K562 (cell line): ENCODE data around the gene RAB6B. TPM values are rescaled to one million over a fixed set of nuclear protein-coding genes. Genes with fewer than 3 reads are reported as not detected.

ENCODE experiments used
- AFF1 ChIP-seq, 2 experiments: fragments of 450-650 bp; IDR thresholded peaks; 2 replicates each; pipeline ENCODE4 v1.6.1; 2018; ENCODE audit warnings: mild to moderate bottlenecking in 2 of 2, low read depth in 1 of 2; ENCODE audit not compliant: partially characterized antibody in 2 of 2
- ATF7 ChIP-seq: fragments of 450-650 bp; IDR thresholded peaks from 2 replicates; pipeline ENCODE4 v1.7.1; 2014; ENCODE audit warnings: mild to moderate bottlenecking, moderate library complexity
- BRD9 ChIP-seq: fragments of 450-650 bp; IDR thresholded peaks from 2 replicates; pipeline ENCODE4 v1.6.1; 2018; ENCODE audit warnings: low read depth; ENCODE audit not compliant: partially characterized antibody
- CCNT2 ChIP-seq: IDR thresholded peaks from 2 replicates; pipeline ENCODE4 v1.6.1; 2011; ENCODE audit warnings: borderline replicate concordance, low read depth, mild to moderate bottlenecking, moderate library complexity, mixed read lengths, low read length; ENCODE audit not compliant: insufficient read length; ENCODE audit errors: extremely low read depth
- CTCFL ChIP-seq: IDR thresholded peaks from 2 replicates; pipeline ENCODE4 v1.6.1; 2011; ENCODE audit warnings: borderline replicate concordance, low read depth, mild to moderate bottlenecking, moderate library complexity, low read length; ENCODE audit not compliant: insufficient read depth, poor library complexity, severe bottlenecking
- E2F8 ChIP-seq: fragments of 450-650 bp; IDR thresholded peaks from 2 replicates; pipeline ENCODE4 v1.7.1; 2018; ENCODE audit warnings: mild to moderate bottlenecking, low read depth; ENCODE audit not compliant: partially characterized antibody
- ERF ChIP-seq: fragments of 450-650 bp; formaldehyde crosslinking; IDR thresholded peaks from 2 replicates; pipeline ENCODE4 v1.4.0; 2020; ENCODE audit warnings: mild to moderate bottlenecking, mixed read lengths
- MTA1 ChIP-seq: fragments of 450-650 bp; IDR thresholded peaks from 2 replicates; pipeline ENCODE4 v1.6.1; 2017; ENCODE audit warnings: borderline replicate concordance
- SIN3B ChIP-seq: fragments of 450-650 bp; IDR thresholded peaks from 2 replicates; pipeline ENCODE4 v1.6.1; 2017; ENCODE audit warnings: low read depth, mild to moderate bottlenecking, moderate library complexity
- SMARCB1 ChIP-seq: IDR thresholded peaks from 2 replicates; pipeline ENCODE4 v1.6.1; 2011; ENCODE audit warnings: improper control_type of control experiment, low read depth; ENCODE audit not compliant: insufficient read length
- SMARCC2 ChIP-seq: fragments of 450-650 bp; IDR thresholded peaks from 2 replicates; pipeline ENCODE4 v1.6.1; 2017; ENCODE audit warnings: antibody characterized with exemption, moderate library complexity, mild to moderate bottlenecking, low read depth
- SP1 ChIP-seq: sonication (generic); formaldehyde crosslinking; IDR thresholded peaks from 2 replicates; pipeline ENCODE4 v1.8.1; 2022; ENCODE audit warnings: mild to moderate bottlenecking, missing genetic modification reagents
- TAL1 ChIP-seq: fragments of 450-650 bp; IDR thresholded peaks from 2 replicates; pipeline ENCODE4 v1.6.1; 2016; ENCODE audit warnings: mild to moderate bottlenecking
- ZNF324 ChIP-seq: fragments of 250-450 bp; sonication (Bioruptor Pico); IDR thresholded peaks from 2 replicates; pipeline ENCODE4 v1.4.0; 2020; ENCODE audit warnings: mild to moderate bottlenecking
- ZNF639 ChIP-seq, 2 experiments: fragments of 200-800 bp in 1 of 2; sonication (Bioruptor generic) in 1 of 2; sonication (generic) in 1 of 2; formaldehyde crosslinking in 1 of 2; IDR thresholded peaks in 1 of 2; conservative IDR thresholded peaks in 1 of 2; 2 replicates each; pipeline versions ENCODE4 v1.5.0 to v1.6.1; 2016 to 2020; ENCODE audit warnings: missing compliant biosample characterization in 1 of 2, missing genetic modification characterization in 1 of 2, missing genetic modification reagents in 1 of 2
- polyA plus RNA-seq, 8 experiments: library from polyadenylated mRNA; depleted of rRNA in 4 of 8; stranded (reverse) in 5 of 8; unstranded in 3 of 8; fragments of >200 nt; fragmentation: Nextera tagmentation in 2 of 8; fragmentation: Illumina TruSeq in 1 of 8; extraction: Ambion mirVana in 2 of 8; extraction: Trizol in 1 of 8; gene quantifications; 2 replicates each; pipeline versions ENCODE4 v1.2.1 to v1.2.3, GENCODE V29; 2011 to 2014; ENCODE audit warnings: inconsistent platforms in 1 of 8, missing spikeins in 1 of 8
- total RNA-seq, 7 experiments: library from RNA; depleted of rRNA in 6 of 7; stranded (reverse); fragments of >200 nt in 6 of 7; fragmentation: Illumina TruSeq in 2 of 7; extraction: Trizol in 2 of 7; gene quantifications; 2 replicates each; pipeline versions ENCODE4 v1.2.1 to v1.2.3, GENCODE V29; 2011 to 2021; ENCODE audit warnings: low replicate concordance in 1 of 7

Gene RAB6B
- total and polyA plus RNA-seq, 9 of the 15 experiments (the other 6 are each of a cell fraction or from before 2014, with no cell fraction given): 0.60 to 18.1 (median 1.5) TPM

GRCh38 chr3:133851266-133851906 is 44.3 kb downstream of the RAB6B start (continued):
- TF ChIP-seq E2F8: peak; percentile 30
- no peak for TF ChIP-seq ZNF324
- TF ChIP-seq AFF1 (IDR thresholded peaks at IDR 0.05; ENCODE audit: low read depth in 1 of 2, partially characterized antibody in 2 of 2): peak; percentile 51 to 67
- peak; percentile 68 for TF ChIP-seq CCNT2
- peak; percentile 78 for TF ChIP-seq SMARCC2
- peak; percentile 89 for TF ChIP-seq MTA1
- TF ChIP-seq ZNF639 (CRISPR knock-in tag; conservative IDR thresholded peaks at IDR 0.05 in 1 of 2, IDR thresholded peaks at IDR 0.05 in 1 of 2): no peak
- TF ChIP-seq TAL1: peak; percentile 94
- peak; percentile 71; the same call in 1 of the 2 replicates for TF ChIP-seq ATF7
- TF ChIP-seq SP1 (CRISPR knock-in tag): peak; percentile 60
- peak; percentile 34 for TF ChIP-seq BRD9
- TF ChIP-seq CTCFL: no peak
- no peak for TF ChIP-seq ERF (CRISPR knock-in tag)
- no peak for TF ChIP-seq SIN3B
- no peak for TF ChIP-seq SMARCB1
